AG04450 (cell line): Measurements from ENCODE around the gene RSRP1. TPM values are rescaled to one million over a fixed set of nuclear protein-coding genes. Genes with fewer than 3 reads are reported as not detected.
A peak's percentile ranks its signal among the peaks of the same experiment; 100 is the strongest.

Experiments used
- CTCF ChIA-PET: fragments of 300-600, 350-600 bp; formaldehyde crosslinking; extraction: SDS; loops from one replicate; lab custom pipeline; 2022; ENCODE audit warnings: antibody characterized with exemption, inconsistent platforms; lab: Charles Lee
- POLR2A ChIA-PET: fragments of 350-600 bp; formaldehyde crosslinking; extraction: SDS; loops from one replicate; lab custom pipeline; 2021; ENCODE audit warnings: antibody characterized with exemption, inconsistent platforms; lab: Yijun Ruan, JAX
- DNase-seq: peaks from one replicate; pipeline ENCODE4 v3.0.0-alpha.2; 2011; ENCODE audit warnings: low read depth, low spot score
- H3K27ac ChIP-seq: one replicate; pipeline ENCODE4 v1.5.1; 2012; ENCODE audit warnings: low read depth, low read length, control low read depth
- H3K27me3 ChIP-seq: one replicate; pipeline ENCODE4 v1.6.0; 2012; ENCODE audit warnings: low read length; ENCODE audit not compliant: control insufficient read depth, insufficient read depth
- H3K4me3 ChIP-seq: 2 replicates; pipeline ENCODE4 v1.5.1; 2011; ENCODE audit warnings: mild to moderate bottlenecking, low read depth, low read length, control low read depth
- H3K9me3 ChIP-seq: 2 replicates; pipeline ENCODE4 v1.5.1; 2012; ENCODE audit warnings: low read length; ENCODE audit not compliant: control insufficient read depth, insufficient read depth
- CTCF ChIP-seq: IDR thresholded peaks from 2 replicates; pipeline ENCODE4 v1.5.1; 2011; ENCODE audit warnings: low read depth, low read length, control low read depth, inconsistent platforms
- polyA plus RNA-seq: library from polyadenylated mRNA; depleted of rRNA; stranded (reverse); fragments of >200 nt; gene quantifications from 2 replicates; pipeline ENCODE4 v1.2.3, GENCODE V29; 2011

The RSRP1 gene
- polyA plus RNA-seq, 1 experiment = 65.7 TPM

GRCh38 chr1:25206201-25206600, 41.1 kb downstream of the RSRP1 start:
- H3K27ac ChIP-seq = no peak overlapping the region
- ChIA-PET POLR2A (interaction anchor here (0.7 kb wide), 2 partner anchors 323 to 706 kb away, joined by 3 to 4 read pairs; no protein-coding TSS in a partner anchor), CTCF (interaction anchor here (1.1 to 3.3 kb wide), 6 partner anchors 9 to 282 kb away, joined by 3 to 25 read pairs (median 6); no protein-coding TSS in a partner anchor)
- no peak overlapping the region for H3K4me3 ChIP-seq
- TF ChIP-seq CTCF = no peak
- no peak for DNase-seq
- no peaks in the 10 kb centered on the region for H3K9me3 ChIP-seq
- H3K27me3 ChIP-seq = peaks cover 24% of the 10 kb centered on the region

- Histone ChIP-seq H3K27ac (no peak overlapping the region), H3K9me3 (no peaks in the 10 kb centered on the region), H3K27me3 (peaks cover 29% of the 10 kb centered on the region), H3K4me3 (no peak overlapping the region)
- CTCF ChIA-PET = interaction anchor here (1.0 to 3.3 kb wide), 14 partner anchors 9 to 281 kb away, joined by 3 to 25 read pairs (median 4); no protein-coding TSS in a partner anchor
- POLR2A ChIA-PET = interaction anchor here (0.7 kb wide), 2 partner anchors 322 to 706 kb away, joined by 3 to 4 read pairs; no protein-coding TSS in a partner anchor
- no peak for DNase-seq
- TF ChIP-seq CTCF = no peak
These were observed 41.5 kb downstream of the RSRP1 start for GRCh38 chr1:25205786-25206185.

GRCh38 chr1:25204797-25205480, 42.3 kb downstream of the RSRP1 start:
- Histone ChIP-seq H3K27me3 (peaks cover 34% of the 10 kb centered on the region), H3K27ac (no peak overlapping the region), H3K9me3 (no peaks in the 10 kb centered on the region; the same call in 1 of the 2 replicates), H3K4me3 (no peak overlapping the region)
- ChIA-PET POLR2A (no interaction called here), CTCF (interaction anchor here (0.6 to 3.3 kb wide), 37 partner anchors 9 to 382 kb away, joined by 3 to 25 read pairs (median 4); no protein-coding TSS in a partner anchor)
- no peak for DNase-seq
- peak; percentile 78 for TF ChIP-seq CTCF

- POLR2A ChIA-PET = no interaction called here
- TF ChIP-seq CTCF = no peak
- Histone ChIP-seq H3K4me3 (no peak overlapping the region), H3K9me3 (no peaks in the 10 kb centered on the region; the same call in 1 of the 2 replicates), H3K27ac (no peak overlapping the region), H3K27me3 (peaks cover 55% of the 10 kb centered on the region)
- CTCF ChIA-PET = no interaction called here
- no peak for DNase-seq
These were observed 46.2 kb downstream of the RSRP1 start for GRCh38 chr1:25201006-25201405.

GRCh38 chr1:25199819-25200620, 47.2 kb downstream of the RSRP1 start:
- ChIA-PET POLR2A (no interaction called here), CTCF (no interaction called here)
- H3K27me3 ChIP-seq = peaks cover 53% of the 10 kb centered on the region
- no peak overlapping the region for H3K27ac ChIP-seq
- DNase-seq = no peak
- no peak for TF ChIP-seq CTCF
- H3K4me3 ChIP-seq = no peak overlapping the region
- H3K9me3 ChIP-seq = no peaks in the 10 kb centered on the region; the same call in 1 of the 2 replicates
